Measurements from ENCODE around the gene SEC61A1.

DNA sequence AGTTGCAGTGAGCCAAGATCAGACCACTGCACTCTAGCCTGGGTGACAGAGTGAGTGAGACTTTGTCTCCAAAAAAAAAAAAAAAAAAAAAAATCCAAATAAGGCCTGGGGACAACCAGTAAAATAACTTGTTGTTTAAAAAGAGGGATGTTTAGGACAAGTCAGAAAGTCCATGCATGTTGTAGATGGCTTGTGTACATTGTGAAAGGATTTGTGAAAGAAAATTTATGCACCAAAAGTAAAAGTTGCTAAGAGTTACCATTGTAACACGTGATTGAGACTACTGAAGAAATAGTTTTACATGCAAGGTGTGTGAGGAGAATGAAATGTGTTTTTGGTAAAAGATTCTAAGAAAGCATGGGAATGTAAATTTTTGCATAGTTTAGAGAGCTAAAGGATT lies 35.7 kb upstream of the SEC61A1 start:
- TF ChIP-seq POLR2A (IDR thresholded peaks at IDR 0.05; ENCODE audit: low read length) (no peak), GATA1 (IDR thresholded peaks at IDR 0.05; ENCODE audit: low read depth, low read length) (no peak)
